SIG-M5 (cell line): Measurements from ENCODE around the gene SMPD2.

Experiments used
- DNase-seq: peaks from one replicate; lab custom pipeline; 2025; lab: John Stamatoyannopoulos, UW

The SMPD2 gene

GRCh38 chr6:109447087-109447486 is 6.6 kb downstream of the SMPD2 start:
- DNase-seq: no peak

GRCh38 chr6:109447878-109448555 is 7.5 kb downstream of the SMPD2 start:
- DNase-seq: no peak

- DNase-seq: no peak
Observed at GRCh38 chr6:109448615-109449014, 8.1 kb downstream of the SMPD2 start.

- no peak for DNase-seq
Observed at GRCh38 chr6:109449064-109449794, 8.7 kb downstream of the SMPD2 start.

- DNase-seq: no peak
Observed at GRCh38 chr6:109449795-109450673, 9.5 kb downstream of the SMPD2 start.

- DNase-seq: no peak
Observed at GRCh38 chr6:109450801-109451200, 10.3 kb downstream of the SMPD2 start.

GRCh38 chr6:109451376-109451775 is 10.9 kb downstream of the SMPD2 start:
- DNase-seq: no peak

GRCh38 chr6:109452181-109452580 is 11.7 kb downstream of the SMPD2 start:
- DNase-seq: no peak

GRCh38 chr6:109453156-109453555 is 12.6 kb downstream of the SMPD2 start:
- no peak for DNase-seq

- no peak for DNase-seq
Observed at GRCh38 chr6:109453594-109454495, 13.3 kb downstream of the SMPD2 start.

GRCh38 chr6:109454496-109455436 is 14.2 kb downstream of the SMPD2 start:
- DNase-seq: peak; percentile 41

GRCh38 chr6:109455437-109456110 is 15.1 kb downstream of the SMPD2 start, which contains the start of gene MICAL1:
Gene MICAL1 (minus strand): TSS chr6:109455772. CDS start chr6:109454196, 1,576 bp downstream.
- peak; percentile 12 for DNase-seq

- no peak for DNase-seq
Observed at GRCh38 chr6:109456111-109456583, 15.6 kb downstream of the SMPD2 start.

- DNase-seq: no peak
Observed at GRCh38 chr6:109456710-109457561, 16.4 kb downstream of the SMPD2 start.

- DNase-seq: no peak
Observed at GRCh38 chr6:109457562-109457996, 17.1 kb downstream of the SMPD2 start.

GRCh38 chr6:109458774-109459531 is 18.4 kb downstream of the SMPD2 start:
- DNase-seq: peak; percentile 17

- no peak for DNase-seq
Observed at GRCh38 chr6:109460161-109460829, 19.8 kb downstream of the SMPD2 start.
